ENCODE measurements around the gene LIX1L. TPM values are rescaled to one million over a fixed set of nuclear protein-coding genes. Genes with fewer than 3 reads are reported as not detected.

LIX1L gene
- total and polyA plus RNA-seq, 9 donors, result 28.7 to 102 (median 69.4) TPM

GRCh38 chr1:145947551-145947950, 10.3 kb downstream of the LIX1L start:
- no peaks in the 10 kb centered on the region for H3K9me3 ChIP-seq
- H3K27me3 ChIP-seq, result no peaks in the 10 kb centered on the region
- DNase-seq, result no peak
- H3K4me1 ChIP-seq (ENCODE audit: insufficient read depth), result peaks cover 5% of the 10 kb centered on the region
- H3K36me3 ChIP-seq, result no peaks in the 10 kb centered on the region
- H3K27ac ChIP-seq, result no peak overlapping the region
- 68 to 86% (median 81%) methylated on average over 4 of the region's 4 CpGs for WGBS, 3 donors
- H3K4me3 ChIP-seq, result no peak overlapping the region
- TF ChIP-seq, protein P1, sequence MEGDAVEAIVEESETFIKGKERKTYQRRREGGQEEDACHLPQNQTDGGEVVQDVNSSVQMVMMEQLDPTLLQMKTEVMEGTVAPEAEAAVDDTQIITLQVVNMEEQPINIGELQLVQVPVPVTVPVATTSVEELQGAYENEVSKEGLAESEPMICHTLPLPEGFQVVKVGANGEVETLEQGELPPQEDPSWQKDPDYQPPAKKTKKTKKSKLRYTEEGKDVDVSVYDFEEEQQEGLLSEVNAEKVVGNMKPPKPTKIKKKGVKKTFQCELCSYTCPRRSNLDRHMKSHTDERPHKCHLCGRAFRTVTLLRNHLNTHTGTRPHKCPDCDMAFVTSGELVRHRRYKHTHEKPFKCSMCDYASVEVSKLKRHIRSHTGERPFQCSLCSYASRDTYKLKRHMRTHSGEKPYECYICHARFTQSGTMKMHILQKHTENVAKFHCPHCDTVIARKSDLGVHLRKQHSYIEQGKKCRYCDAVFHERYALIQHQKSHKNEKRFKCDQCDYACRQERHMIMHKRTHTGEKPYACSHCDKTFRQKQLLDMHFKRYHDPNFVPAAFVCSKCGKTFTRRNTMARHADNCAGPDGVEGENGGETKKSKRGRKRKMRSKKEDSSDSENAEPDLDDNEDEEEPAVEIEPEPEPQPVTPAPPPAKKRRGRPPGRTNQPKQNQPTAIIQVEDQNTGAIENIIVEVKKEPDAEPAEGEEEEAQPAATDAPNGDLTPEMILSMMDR (IDR thresholded peaks at IDR 0.05), result no peak
- TF ChIP-seq POLR2A (IDR thresholded peaks at IDR 0.05) (no peak), EP300 (IDR thresholded peaks at IDR 0.05) (no peak)
- intact Hi-C loops (cut with DNase I), result no loop called here

- Histone ChIP-seq H3K4me1 (ENCODE audit: insufficient read depth) (peaks cover 3% of the 10 kb centered on the region), H3K27me3 (no peaks in the 10 kb centered on the region), H3K4me3 (no peak overlapping the region), H3K36me3 (no peaks in the 10 kb centered on the region), H3K9me3 (no peaks in the 10 kb centered on the region), H3K27ac (no peak overlapping the region)
- WGBS, 3 donors, result 88 to 91% (median 90%) methylated on average over 4 of the region's 4 CpGs
- intact Hi-C loops (cut with DNase I), result no loop called here
- no peak for DNase-seq
- TF ChIP-seq POLR2A (IDR thresholded peaks at IDR 0.05), result no peak
- no peak for TF ChIP-seq EP300 (IDR thresholded peaks at IDR 0.05)
- TF ChIP-seq, protein P1 (IDR thresholded peaks at IDR 0.05), result no peak
These were observed 11.3 kb downstream of the LIX1L start for GRCh38 chr1:145946477-145946986.

DNA sequence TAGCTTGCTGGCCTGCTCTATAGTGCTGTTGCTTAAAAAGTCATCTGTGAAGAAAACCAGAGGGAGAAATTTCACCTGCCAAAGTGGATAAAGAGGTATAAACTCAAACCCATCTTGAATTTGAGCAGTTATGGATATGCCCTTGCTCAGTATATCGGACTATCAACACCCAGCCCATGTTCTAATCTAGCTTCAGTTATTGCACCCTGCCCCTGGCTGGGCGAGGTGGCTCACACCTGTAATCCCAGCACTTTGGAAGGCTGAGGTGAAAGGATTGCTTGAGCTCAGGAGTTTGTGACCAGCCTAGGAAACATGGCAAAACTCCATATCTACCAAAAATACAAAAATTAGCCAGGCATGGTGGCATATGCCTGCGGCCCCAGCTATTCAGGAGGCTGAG, 13.3 kb downstream of the LIX1L start:
- Histone ChIP-seq H3K36me3 (no peaks in the 10 kb centered on the region), H3K9me3 (no peaks in the 10 kb centered on the region)
- intact Hi-C loops (cut with DNase I), result no loop called here

DNA sequence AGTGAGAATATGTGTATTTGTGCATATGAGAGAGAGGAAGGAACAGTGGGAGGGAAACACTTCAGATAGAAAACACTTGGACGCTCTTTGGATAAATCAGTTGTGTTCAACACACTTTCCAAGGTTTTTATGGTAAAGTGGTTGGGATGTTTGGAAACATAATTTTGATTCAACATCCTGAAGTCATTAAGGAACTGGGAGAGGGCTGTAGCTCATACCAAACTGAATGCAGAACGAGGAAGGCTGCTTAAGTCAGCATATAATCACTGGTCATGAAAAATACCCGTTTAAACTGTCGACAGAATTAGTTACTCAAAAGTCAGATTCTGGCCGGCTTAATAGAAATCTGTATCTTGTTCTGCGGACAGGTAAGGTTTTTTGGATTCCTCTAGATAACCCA, 14.9 kb downstream of the LIX1L start:
- TF ChIP-seq, protein P1 (IDR thresholded peaks at IDR 0.05), result no peak
- TF ChIP-seq POLR2A (IDR thresholded peaks at IDR 0.05), result no peak
- TF ChIP-seq EP300 (IDR thresholded peaks at IDR 0.05), result no peak
- Histone ChIP-seq H3K27me3 (no peaks in the 10 kb centered on the region), H3K36me3 (no peaks in the 10 kb centered on the region), H3K27ac (no peak overlapping the region), H3K4me3 (no peak overlapping the region), H3K9me3 (no peaks in the 10 kb centered on the region), H3K4me1 (ENCODE audit: insufficient read depth) (no peaks in the 10 kb centered on the region)
- no peak for DNase-seq
- intact Hi-C loops (cut with DNase I), result no loop called here
- WGBS, 3 donors, result 34 to 47% (median 37%) methylated on average over 6 of the region's 6 CpGs

More for the DNA sequence above, 13.3 kb downstream of the LIX1L start:
- Histone ChIP-seq H3K27me3 (no peaks in the 10 kb centered on the region), H3K4me1 (ENCODE audit: insufficient read depth) (peaks cover 1% of the 10 kb centered on the region), H3K4me3 (no peak overlapping the region), H3K27ac (no peak overlapping the region)
- no peak for DNase-seq
- WGBS, 3 donors, result 96 to 98% (median 96%) methylated on average over 3 of the region's 3 CpGs
- TF ChIP-seq, protein P1 (IDR thresholded peaks at IDR 0.05), result no peak
- TF ChIP-seq EP300 (IDR thresholded peaks at IDR 0.05) (no peak), POLR2A (IDR thresholded peaks at IDR 0.05) (no peak)
